ENCODE data around the gene CNOT4.

The CNOT4 gene

DNA sequence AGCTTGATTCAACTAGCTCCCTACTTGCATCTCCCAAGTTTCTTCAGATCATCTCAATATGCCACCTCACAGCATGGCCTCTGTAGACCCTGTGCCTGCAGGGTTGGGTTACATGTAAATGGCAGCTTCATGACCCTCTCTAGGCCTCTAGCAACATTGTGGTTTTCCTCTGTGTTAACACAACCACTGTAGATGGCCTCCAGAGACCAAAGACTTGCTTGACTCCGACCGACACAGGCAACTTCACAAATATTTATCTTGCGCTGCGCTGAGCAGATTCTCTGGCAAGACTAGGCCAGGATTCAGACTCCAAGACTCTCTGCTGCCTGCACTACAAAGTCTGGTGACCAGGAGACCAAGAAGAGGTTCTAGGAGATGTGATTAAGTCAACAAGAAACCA is 75.9 kb downstream of the CNOT4 start:
- no peak for DNase-seq (ENCODE audit: extremely low read depth, low read depth)
- TF ChIP-seq, protein P1, sequence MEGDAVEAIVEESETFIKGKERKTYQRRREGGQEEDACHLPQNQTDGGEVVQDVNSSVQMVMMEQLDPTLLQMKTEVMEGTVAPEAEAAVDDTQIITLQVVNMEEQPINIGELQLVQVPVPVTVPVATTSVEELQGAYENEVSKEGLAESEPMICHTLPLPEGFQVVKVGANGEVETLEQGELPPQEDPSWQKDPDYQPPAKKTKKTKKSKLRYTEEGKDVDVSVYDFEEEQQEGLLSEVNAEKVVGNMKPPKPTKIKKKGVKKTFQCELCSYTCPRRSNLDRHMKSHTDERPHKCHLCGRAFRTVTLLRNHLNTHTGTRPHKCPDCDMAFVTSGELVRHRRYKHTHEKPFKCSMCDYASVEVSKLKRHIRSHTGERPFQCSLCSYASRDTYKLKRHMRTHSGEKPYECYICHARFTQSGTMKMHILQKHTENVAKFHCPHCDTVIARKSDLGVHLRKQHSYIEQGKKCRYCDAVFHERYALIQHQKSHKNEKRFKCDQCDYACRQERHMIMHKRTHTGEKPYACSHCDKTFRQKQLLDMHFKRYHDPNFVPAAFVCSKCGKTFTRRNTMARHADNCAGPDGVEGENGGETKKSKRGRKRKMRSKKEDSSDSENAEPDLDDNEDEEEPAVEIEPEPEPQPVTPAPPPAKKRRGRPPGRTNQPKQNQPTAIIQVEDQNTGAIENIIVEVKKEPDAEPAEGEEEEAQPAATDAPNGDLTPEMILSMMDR (IDR thresholded peaks at IDR 0.05; ENCODE audit: low read depth, low read length), result no peak

- TF ChIP-seq, protein P1 (IDR thresholded peaks at IDR 0.05; ENCODE audit: low read depth, low read length), result no peak
- no peak for DNase-seq (ENCODE audit: extremely low read depth, low read depth)
Measured at GRCh38 chr7:135430626-135431025, 79.3 kb downstream of the CNOT4 start.

GRCh38 chr7:135428879-135429278 is 81.0 kb downstream of the CNOT4 start:
- no peak for DNase-seq (ENCODE audit: extremely low read depth, low read depth)
- TF ChIP-seq, protein P1 (IDR thresholded peaks at IDR 0.05; ENCODE audit: low read depth, low read length), result no peak

DNA sequence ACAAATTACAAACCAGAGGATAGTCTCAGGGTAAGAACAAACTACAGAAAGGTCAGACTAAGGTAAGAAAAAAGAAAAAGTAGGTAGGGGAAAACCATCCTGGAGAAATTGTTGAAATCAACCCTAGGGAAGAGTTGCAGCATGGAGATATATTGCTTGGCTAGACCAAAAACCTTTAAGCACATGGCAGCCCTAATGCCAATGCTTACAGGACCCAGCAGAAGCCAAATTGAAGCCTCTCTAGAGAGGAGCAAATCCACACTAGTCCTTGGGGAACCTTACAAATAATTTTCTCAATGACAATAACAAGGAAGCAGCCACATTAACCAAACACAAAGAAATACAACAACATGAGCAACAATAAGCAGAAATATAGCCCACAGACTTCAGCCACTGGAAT is 81.9 kb downstream of the CNOT4 start:
- no peak for DNase-seq (ENCODE audit: extremely low read depth, low read depth)
- TF ChIP-seq, protein P1 (IDR thresholded peaks at IDR 0.05; ENCODE audit: low read depth, low read length), result no peak

- no peak for DNase-seq (ENCODE audit: extremely low read depth, low read depth)
- TF ChIP-seq, protein P1 (IDR thresholded peaks at IDR 0.05; ENCODE audit: low read depth, low read length), result no peak
Measured at GRCh38 chr7:135427166-135427565, 82.7 kb downstream of the CNOT4 start.

- TF ChIP-seq, protein P1 (IDR thresholded peaks at IDR 0.05; ENCODE audit: low read depth, low read length), result no peak
- DNase-seq (ENCODE audit: extremely low read depth, low read depth), result no peak
Measured at GRCh38 chr7:135425036-135425435, 84.9 kb downstream of the CNOT4 start.

GRCh38 chr7:135420786-135421185 is 89.1 kb downstream of the CNOT4 start:
- TF ChIP-seq, protein P1 (IDR thresholded peaks at IDR 0.05; ENCODE audit: low read depth, low read length), result no peak
- no peak for DNase-seq (ENCODE audit: extremely low read depth, low read depth)

Data from AG09319 (cell line).